Upper lobe of left lung (tissue), 6 donors: Measurements from ENCODE around the gene NGB. TPM values are rescaled to one million over a fixed set of nuclear protein-coding genes. Genes with fewer than 3 reads are reported as not detected.

Source experiments
- ATAC-seq, 2 donors: fragments of 200-7000 bp; cut with Tn5 transposase; one replicate each; pipeline ENCODE4 v1.9.1; 2022; ENCODE audit warnings: mild to moderate bottlenecking in 2 of 2, moderate library complexity in 2 of 2; ENCODE audit not compliant: low FRiP score in 2 of 2
- DNase-seq, 2 donors: peaks; one replicate each; pipeline ENCODE4 v3.0.0-alpha.2; 2019 to 2020
- H3K27ac ChIP-seq, 4 donors: fragments of 200-600 bp; sonication (generic); one replicate each; pipeline ENCODE4 v1.5.1; 2016 to 2019
- H3K27me3 ChIP-seq, 4 donors: fragments of 200-600 bp; sonication (generic); one replicate each; pipeline ENCODE4 v1.5.1; 2017 to 2019
- H3K36me3 ChIP-seq, 4 donors: fragments of 200-600 bp; sonication (generic); one replicate each; pipeline ENCODE4 v1.5.1; 2016 to 2019
- H3K4me1 ChIP-seq, 4 donors: fragments of 200-600 bp; sonication (generic); one replicate each; pipeline ENCODE4 v1.5.1; 2018 to 2019
- H3K4me3 ChIP-seq, 4 donors: fragments of 200-600 bp; sonication (generic); one replicate each; pipeline ENCODE4 v1.5.1; 2017 to 2019; ENCODE audit warnings: mild to moderate bottlenecking in 2 of 4, moderate library complexity in 1 of 4
- H3K9me3 ChIP-seq, 4 donors: fragments of 200-600 bp; sonication (generic); one replicate each; pipeline ENCODE4 v1.5.1; 2018 to 2019
- CTCF ChIP-seq, 6 experiments: fragments of 450-650 bp in 4 of 6; fragments of 200-600 bp in 2 of 6; sonication (generic) in 2 of 6; IDR thresholded peaks; one replicate each; pipeline ENCODE4 v1.5.1; 2016 to 2019; ENCODE audit warnings: antibody characterized with exemption in 6 of 6
- EP300 ChIP-seq, 4 donors: sonication (generic); formaldehyde crosslinking; IDR thresholded peaks; one replicate each; pipeline ENCODE4 v1.5.1; 2017; ENCODE audit warnings: antibody characterized with exemption in 4 of 4, control low read depth in 2 of 4
- POLR2A ChIP-seq, 4 donors: fragments of 450-650 bp; IDR thresholded peaks; one replicate each; pipeline ENCODE4 v1.5.1; 2016 to 2017; ENCODE audit warnings: antibody characterized with exemption in 4 of 4, mild to moderate bottlenecking in 2 of 4
- POLR2AphosphoS5 ChIP-seq, 2 donors: sonication (generic); formaldehyde crosslinking; IDR thresholded peaks; one replicate each; pipeline ENCODE4 v1.5.1; 2017; ENCODE audit warnings: antibody characterized with exemption in 2 of 2
- WGBS, 2 donors: methylation state at CpG; one replicate each; pipeline ENCODE4 v1.1.5; 2017 to 2018; 5-methylcytosine and 5-hydroxymethylcytosine counted together
- total RNA-seq, 6 donors: library from RNA; depleted of rRNA in 4 of 6; stranded (reverse); fragments of >200 nt in 4 of 6; gene quantifications; one replicate each; pipeline versions ENCODE4 v1.1.0 to v1.2.1, GENCODE V29; 2016 to 2021
- donor health status: DM: no; HTN: no; CAD: no; lungs with moderate emphysema.
- donor health status: DM: no; HTN: yes; CAD: no; lungs with severe emphysema.

NGB gene
- total RNA-seq, 6 donors from 2014 or later: 0.30 TPM; not detected in 5

GRCh38 chr14:77278461-77279230 is 7.6 kb upstream of the NGB start:
- 90 to 94% methylated on average over 12 to 13 of the region's 14 CpGs for WGBS, 2 donors
- Histone ChIP-seq H3K27me3 (no peaks in the 10 kb centered on the region), H3K27ac (no peak overlapping the region), H3K9me3 (no peaks in the 10 kb centered on the region), H3K4me1 (no peaks in the 10 kb centered on the region), H3K36me3 (peaks cover 6 to 63% (median 37%) of the 10 kb centered on the region in 4 donors), H3K4me3 (no peak overlapping the region)
- DNase-seq: no peak
- TF ChIP-seq EP300 (IDR thresholded peaks at IDR 0.05) (no peak), POLR2AphosphoS5 (IDR thresholded peaks at IDR 0.05) (no peak)
- ATAC-seq: no peak

GRCh38 chr14:77276959-77277358 is 6.0 kb upstream of the NGB start:
- Histone ChIP-seq H3K9me3 (no peaks in the 10 kb centered on the region), H3K36me3 (peaks cover 0 to 52% (median 28%) of the 10 kb centered on the region in 4 donors), H3K27me3 (no peaks in the 10 kb centered on the region), H3K27ac (no peak overlapping the region), H3K4me3 (no peak overlapping the region), H3K4me1 (no peaks in the 10 kb centered on the region)
- TF ChIP-seq CTCF (IDR thresholded peaks at IDR 0.05): no peak
- 83 to 92% methylated on average over 12 of the region's 12 CpGs for WGBS, 2 donors
- no peak for ATAC-seq
- DNase-seq: no peak

GRCh38 chr14:77276295-77276935 is 5.4 kb upstream of the NGB start:
- WGBS, 2 donors: 85 to 92% methylated on average over 3 to 15 of the region's 15 CpGs
- Histone ChIP-seq H3K36me3 (peaks cover 0 to 52% (median 26%) of the 10 kb centered on the region in 4 donors), H3K4me1 (no peaks in the 10 kb centered on the region), H3K27me3 (peaks cover 0 to 3% (median under 1%) of the 10 kb centered on the region in 4 donors), H3K27ac (no peak overlapping the region), H3K4me3 (no peak overlapping the region), H3K9me3 (no peaks in the 10 kb centered on the region)
- ATAC-seq: no peak
- DNase-seq: no peak
- TF ChIP-seq EP300 (IDR thresholded peaks at IDR 0.05): no peak

GRCh38 chr14:77275601-77276017 is 4.6 kb upstream of the NGB start:
- Histone ChIP-seq H3K27ac (no peak overlapping the region), H3K36me3 (peaks cover 0 to 45% (median 26%) of the 10 kb centered on the region in 4 donors), H3K9me3 (no peaks in the 10 kb centered on the region), H3K27me3 (peaks cover 0 to 11% (median 7%) of the 10 kb centered on the region in 4 donors), H3K4me1 (peaks cover 0 to 7% (median 0%) of the 10 kb centered on the region in 4 donors), H3K4me3 (no peak overlapping the region)
- DNase-seq (no peak), ATAC-seq (no peak)
- 53 to 62% methylated on average over 7 to 8 of the region's 8 CpGs for WGBS, 2 donors
- TF ChIP-seq POLR2A (IDR thresholded peaks at IDR 0.05) (no peak), EP300 (IDR thresholded peaks at IDR 0.05) (no peak), POLR2AphosphoS5 (IDR thresholded peaks at IDR 0.05) (no peak), CTCF (IDR thresholded peaks at IDR 0.05) (no peak)

- TF ChIP-seq POLR2AphosphoS5 (IDR thresholded peaks at IDR 0.05): no peak
- no peak for TF ChIP-seq EP300 (IDR thresholded peaks at IDR 0.05)
- no peak for TF ChIP-seq POLR2A (IDR thresholded peaks at IDR 0.05)
- no peak for TF ChIP-seq CTCF (IDR thresholded peaks at IDR 0.05)
- no peak for ATAC-seq
- Histone ChIP-seq H3K27ac (no peak overlapping the region), H3K9me3 (no peaks in the 10 kb centered on the region), H3K27me3 (peaks cover 0 to 14% (median 9%) of the 10 kb centered on the region in 4 donors), H3K36me3 (peaks cover 0 to 40% (median 23%) of the 10 kb centered on the region in 4 donors), H3K4me1 (peaks cover 0 to 11% (median 0%) of the 10 kb centered on the region in 4 donors), H3K4me3 (no peak overlapping the region)
- WGBS, 2 donors: 78 to 87% methylated on average over 5 of the region's 5 CpGs
- DNase-seq: no peak
Observed at GRCh38 chr14:77275041-77275580, 4.1 kb upstream of the NGB start.
